A549 (cell line): ENCODE measurements around the gene CCL23.

Experiments
- BHLHE40 ChIP-seq: IDR thresholded peaks from 2 replicates; pipeline ENCODE4 v1.6.1; 2012; ENCODE audit warnings: low read depth, low read length, inconsistent platforms
- CTCF ChIP-seq: fragments of >200 bp; sonication (Bioruptor Twin); formaldehyde crosslinking; IDR thresholded peaks from 3 replicates; pipeline ENCODE4 v1.5.1; 2016
- EP300 ChIP-seq, 2 experiments: fragments of >200 bp; sonication (Bioruptor Twin); formaldehyde crosslinking; IDR thresholded peaks; 2 replicates in 1 of 2; 3 replicates in 1 of 2; pipeline ENCODE4 v1.6.1; 2016 to 2017
- HEYL ChIP-seq: fragments of 250-450 bp; sonication (Bioruptor Pico); IDR thresholded peaks from 2 replicates; pipeline ENCODE4 v1.8.0; 2021; ENCODE audit warnings: mild to moderate bottlenecking, moderate library complexity
- HOXA7 ChIP-seq: fragments of 250-450 bp; sonication (Bioruptor Pico); IDR thresholded peaks from 2 replicates; pipeline ENCODE4 v1.5.0; 2020; ENCODE audit warnings: mild to moderate bottlenecking, moderate library complexity
- KDM1A ChIP-seq: fragments of 200-600 bp; sonication (generic); IDR thresholded peaks from 2 replicates; pipeline ENCODE4 v1.6.1; 2016; ENCODE audit warnings: low read depth, mild to moderate bottlenecking
- KDM5A ChIP-seq: fragments of 200-600 bp; sonication (generic); IDR thresholded peaks from 2 replicates; pipeline ENCODE4 v1.6.1; 2016; ENCODE audit warnings: antibody characterized with exemption, mild to moderate bottlenecking
- MAFK ChIP-seq: fragments of 450-650 bp; IDR thresholded peaks from 2 replicates; pipeline ENCODE4 v1.6.1; 2014; ENCODE audit not compliant: partially characterized antibody
- POLR2A ChIP-seq: IDR thresholded peaks from 2 replicates; pipeline ENCODE4 v1.6.1; 2012; ENCODE audit warnings: mild to moderate bottlenecking, low read length
- RAD21 ChIP-seq, 2 experiments: fragments of >200 bp in 1 of 2; sonication (Bioruptor Twin) in 1 of 2; formaldehyde crosslinking in 1 of 2; IDR thresholded peaks in 1 of 2; conservative IDR thresholded peaks in 1 of 2; 2 replicates in 1 of 2; 3 replicates in 1 of 2; pipeline ENCODE4 v1.6.1; 2012 to 2018; ENCODE audit warnings: inconsistent platforms in 1 of 2
- SMC3 ChIP-seq: fragments of >200 bp; sonication (Bioruptor Twin); formaldehyde crosslinking; IDR thresholded peaks from 3 replicates; pipeline ENCODE4 v1.6.1; 2018; ENCODE audit warnings: inconsistent platforms
- TF ChIP-seq, protein P1 (sequence below): fragments of 200-600 bp; sonication (generic); IDR thresholded peaks from 2 replicates; pipeline ENCODE4 v1.6.1; 2016; ENCODE audit warnings: antibody characterized with exemption, mild to moderate bottlenecking, moderate library complexity
- TF ChIP-seq, protein P2 (sequence below): IDR thresholded peaks from 2 replicates; pipeline ENCODE4 v1.6.1; 2012; ENCODE audit warnings: low read depth, borderline replicate concordance
- TF ChIP-seq, protein P3 (sequence below): IDR thresholded peaks from 2 replicates; pipeline ENCODE4 v1.6.1; 2012

- no peak for TF ChIP-seq BHLHE40
- TF ChIP-seq MAFK = no peak
- TF ChIP-seq HEYL (CRISPR knock-in tag) = no peak
- no peak for TF ChIP-seq HOXA7
- TF ChIP-seq, protein P1, sequence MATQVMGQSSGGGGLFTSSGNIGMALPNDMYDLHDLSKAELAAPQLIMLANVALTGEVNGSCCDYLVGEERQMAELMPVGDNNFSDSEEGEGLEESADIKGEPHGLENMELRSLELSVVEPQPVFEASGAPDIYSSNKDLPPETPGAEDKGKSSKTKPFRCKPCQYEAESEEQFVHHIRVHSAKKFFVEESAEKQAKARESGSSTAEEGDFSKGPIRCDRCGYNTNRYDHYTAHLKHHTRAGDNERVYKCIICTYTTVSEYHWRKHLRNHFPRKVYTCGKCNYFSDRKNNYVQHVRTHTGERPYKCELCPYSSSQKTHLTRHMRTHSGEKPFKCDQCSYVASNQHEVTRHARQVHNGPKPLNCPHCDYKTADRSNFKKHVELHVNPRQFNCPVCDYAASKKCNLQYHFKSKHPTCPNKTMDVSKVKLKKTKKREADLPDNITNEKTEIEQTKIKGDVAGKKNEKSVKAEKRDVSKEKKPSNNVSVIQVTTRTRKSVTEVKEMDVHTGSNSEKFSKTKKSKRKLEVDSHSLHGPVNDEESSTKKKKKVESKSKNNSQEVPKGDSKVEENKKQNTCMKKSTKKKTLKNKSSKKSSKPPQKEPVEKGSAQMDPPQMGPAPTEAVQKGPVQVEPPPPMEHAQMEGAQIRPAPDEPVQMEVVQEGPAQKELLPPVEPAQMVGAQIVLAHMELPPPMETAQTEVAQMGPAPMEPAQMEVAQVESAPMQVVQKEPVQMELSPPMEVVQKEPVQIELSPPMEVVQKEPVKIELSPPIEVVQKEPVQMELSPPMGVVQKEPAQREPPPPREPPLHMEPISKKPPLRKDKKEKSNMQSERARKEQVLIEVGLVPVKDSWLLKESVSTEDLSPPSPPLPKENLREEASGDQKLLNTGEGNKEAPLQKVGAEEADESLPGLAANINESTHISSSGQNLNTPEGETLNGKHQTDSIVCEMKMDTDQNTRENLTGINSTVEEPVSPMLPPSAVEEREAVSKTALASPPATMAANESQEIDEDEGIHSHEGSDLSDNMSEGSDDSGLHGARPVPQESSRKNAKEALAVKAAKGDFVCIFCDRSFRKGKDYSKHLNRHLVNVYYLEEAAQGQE = no peak
- TF ChIP-seq CTCF = no peak
- TF ChIP-seq RAD21 (conservative IDR thresholded peaks at IDR 0.05 in 1 of 2, IDR thresholded peaks at IDR 0.05 in 1 of 2) = no peak
- no peak for TF ChIP-seq POLR2A
- no peak for TF ChIP-seq KDM5A
- no peak for TF ChIP-seq KDM1A
- TF ChIP-seq SMC3 = no peak
- TF ChIP-seq EP300 (IDR thresholded peaks at IDR 0.05) = no peak
- TF ChIP-seq, protein P2, sequence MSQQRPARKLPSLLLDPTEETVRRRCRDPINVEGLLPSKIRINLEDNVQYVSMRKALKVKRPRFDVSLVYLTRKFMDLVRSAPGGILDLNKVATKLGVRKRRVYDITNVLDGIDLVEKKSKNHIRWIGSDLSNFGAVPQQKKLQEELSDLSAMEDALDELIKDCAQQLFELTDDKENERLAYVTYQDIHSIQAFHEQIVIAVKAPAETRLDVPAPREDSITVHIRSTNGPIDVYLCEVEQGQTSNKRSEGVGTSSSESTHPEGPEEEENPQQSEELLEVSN = no peak
- TF ChIP-seq, protein P3, sequence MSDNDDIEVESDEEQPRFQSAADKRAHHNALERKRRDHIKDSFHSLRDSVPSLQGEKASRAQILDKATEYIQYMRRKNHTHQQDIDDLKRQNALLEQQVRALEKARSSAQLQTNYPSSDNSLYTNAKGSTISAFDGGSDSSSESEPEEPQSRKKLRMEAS = no peak
Measured at GRCh38 chr17:36036235-36036634, 18.5 kb upstream of the CCL23 start.
